KMS-11 (cell line): ENCODE measurements around the gene HHATL.

ENCODE experiments used
- H2AFZ ChIP-seq: fragments of 200-600 bp; sonication (generic); 2 replicates; pipeline ENCODE4 v1.6.1; 2016; ENCODE audit warnings: antibody characterized with exemption, mixed run types, low read depth
- H3K27ac ChIP-seq: fragments of 200-600 bp; sonication (generic); 2 replicates; pipeline ENCODE4 v1.6.1; 2016; ENCODE audit warnings: mild to moderate bottlenecking, mixed run types
- H3K27me3 ChIP-seq: fragments of 200-600 bp; sonication (generic); 2 replicates; pipeline ENCODE4 v1.6.1; 2017; ENCODE audit warnings: mild to moderate bottlenecking, low read depth, mixed run types, moderate library complexity; ENCODE audit not compliant: insufficient read depth
- H3K36me3 ChIP-seq: fragments of 200-600 bp; sonication (generic); 2 replicates; pipeline ENCODE4 v1.6.1; 2017; ENCODE audit warnings: mild to moderate bottlenecking, mixed run types; ENCODE audit not compliant: insufficient read depth
- H3K4me1 ChIP-seq: fragments of 200-600 bp; sonication (generic); 2 replicates; pipeline ENCODE4 v1.6.1; 2016; ENCODE audit warnings: mild to moderate bottlenecking, low read depth, mixed run types; ENCODE audit not compliant: poor library complexity, severe bottlenecking
- H3K4me2 ChIP-seq: fragments of 200-600 bp; sonication (generic); 2 replicates; pipeline ENCODE4 v1.7.0; 2016; ENCODE audit warnings: mild to moderate bottlenecking, mixed run types
- H3K4me3 ChIP-seq: fragments of 200-600 bp; sonication (generic); IDR thresholded peaks from 2 replicates; pipeline ENCODE4 v1.6.1; 2017; ENCODE audit warnings: low read depth, low read length, mixed read lengths; ENCODE audit not compliant: insufficient read depth
- H3K79me2 ChIP-seq: fragments of 200-600 bp; sonication (generic); 2 replicates; pipeline ENCODE4 v1.6.1; 2016; ENCODE audit warnings: low read depth, mixed run types; ENCODE audit not compliant: insufficient read depth
- H3K9ac ChIP-seq: fragments of 200-600 bp; sonication (generic); 2 replicates; pipeline ENCODE4 v1.6.1; 2016; ENCODE audit warnings: mild to moderate bottlenecking, mixed run types
- H4K20me1 ChIP-seq: fragments of 200-600 bp; sonication (generic); 2 replicates; pipeline ENCODE4 v1.6.1; 2016; ENCODE audit warnings: mild to moderate bottlenecking, mixed run types; ENCODE audit not compliant: insufficient read depth
- CTCF ChIP-seq: fragments of 200-600 bp; sonication (generic); conservative IDR thresholded peaks from 2 replicates; pipeline ENCODE4 v1.6.1; 2017; ENCODE audit warnings: low read depth, mild to moderate bottlenecking, antibody characterized with exemption, low read length, moderate library complexity, mixed read lengths

HHATL gene

GRCh38 chr3:42651248-42652091 is 51.1 kb downstream of the HHATL start:
- H4K20me1 ChIP-seq: no peaks in the 10 kb centered on the region
- H3K36me3 ChIP-seq: no peaks in the 10 kb centered on the region
- no peak overlapping the region for H2AFZ ChIP-seq
- no peak overlapping the region for H3K27ac ChIP-seq
- no peaks in the 10 kb centered on the region for H3K79me2 ChIP-seq
- H3K4me1 ChIP-seq: no peaks in the 10 kb centered on the region
- no peaks in the 10 kb centered on the region for H3K27me3 ChIP-seq
- no peak overlapping the region for H3K4me2 ChIP-seq
- H3K9ac ChIP-seq: no peak overlapping the region
- H3K4me3 ChIP-seq: no peak overlapping the region
- TF ChIP-seq CTCF: no peak

- Histone ChIP-seq H3K27me3 (no peaks in the 10 kb centered on the region), H3K4me2 (no peak overlapping the region), H2AFZ (no peak overlapping the region), H3K27ac (no peak overlapping the region), H3K79me2 (no peaks in the 10 kb centered on the region), H3K9ac (no peak overlapping the region), H4K20me1 (no peaks in the 10 kb centered on the region), H3K36me3 (no peaks in the 10 kb centered on the region), H3K4me3 (no peak overlapping the region), H3K4me1 (no peaks in the 10 kb centered on the region)
- TF ChIP-seq CTCF: no peak
Measured at GRCh38 chr3:42649783-42650182, 52.8 kb downstream of the HHATL start.

GRCh38 chr3:42649006-42649405 is 53.6 kb downstream of the HHATL start:
- no peaks in the 10 kb centered on the region for H3K27me3 ChIP-seq
- TF ChIP-seq CTCF: no peak
- H2AFZ ChIP-seq: no peak overlapping the region
- no peaks in the 10 kb centered on the region for H3K79me2 ChIP-seq
- no peak overlapping the region for H3K9ac ChIP-seq
- no peak overlapping the region for H3K4me3 ChIP-seq
- no peak overlapping the region for H3K4me2 ChIP-seq
- no peak overlapping the region for H3K27ac ChIP-seq
- H3K4me1 ChIP-seq: no peaks in the 10 kb centered on the region
- H4K20me1 ChIP-seq: no peaks in the 10 kb centered on the region
- H3K36me3 ChIP-seq: no peaks in the 10 kb centered on the region

- TF ChIP-seq CTCF: no peak
- Histone ChIP-seq H3K4me1 (no peaks in the 10 kb centered on the region), H3K4me2 (no peak overlapping the region), H3K79me2 (no peaks in the 10 kb centered on the region), H3K4me3 (no peak overlapping the region), H3K27me3 (no peaks in the 10 kb centered on the region), H2AFZ (no peak overlapping the region), H3K9ac (no peak overlapping the region), H3K27ac (no peak overlapping the region), H3K36me3 (no peaks in the 10 kb centered on the region), H4K20me1 (no peaks in the 10 kb centered on the region)
Measured at GRCh38 chr3:42647821-42648459, 54.7 kb downstream of the HHATL start.
